Upper lobe of left lung (tissue), 6 donors: ENCODE results near the gene OR6S1. TPM values are rescaled to one million over a fixed set of nuclear protein-coding genes. Genes with fewer than 3 reads are reported as not detected.

Experiments
- ATAC-seq, 2 donors: fragments of 200-7000 bp; cut with Tn5 transposase; one replicate each; pipeline ENCODE4 v1.9.1; 2022; ENCODE audit warnings: mild to moderate bottlenecking in 2 of 2, moderate library complexity in 2 of 2; ENCODE audit not compliant: low FRiP score in 2 of 2
- DNase-seq, 2 donors: peaks; one replicate each; pipeline ENCODE4 v3.0.0-alpha.2; 2019 to 2020
- H3K27ac ChIP-seq, 4 donors: fragments of 200-600 bp; sonication (generic); one replicate each; pipeline ENCODE4 v1.5.1; 2016 to 2019
- H3K27me3 ChIP-seq, 4 donors: fragments of 200-600 bp; sonication (generic); one replicate each; pipeline ENCODE4 v1.5.1; 2017 to 2019
- H3K36me3 ChIP-seq, 4 donors: fragments of 200-600 bp; sonication (generic); one replicate each; pipeline ENCODE4 v1.5.1; 2016 to 2019
- H3K4me1 ChIP-seq, 4 donors: fragments of 200-600 bp; sonication (generic); one replicate each; pipeline ENCODE4 v1.5.1; 2018 to 2019
- H3K4me3 ChIP-seq, 4 donors: fragments of 200-600 bp; sonication (generic); one replicate each; pipeline ENCODE4 v1.5.1; 2017 to 2019; ENCODE audit warnings: mild to moderate bottlenecking in 2 of 4, moderate library complexity in 1 of 4
- H3K9me3 ChIP-seq, 4 donors: fragments of 200-600 bp; sonication (generic); one replicate each; pipeline ENCODE4 v1.5.1; 2018 to 2019
- CTCF ChIP-seq, 6 experiments: fragments of 450-650 bp in 4 of 6; fragments of 200-600 bp in 2 of 6; sonication (generic) in 2 of 6; IDR thresholded peaks; one replicate each; pipeline ENCODE4 v1.5.1; 2016 to 2019; ENCODE audit warnings: antibody characterized with exemption in 6 of 6
- EP300 ChIP-seq, 4 donors: sonication (generic); formaldehyde crosslinking; IDR thresholded peaks; one replicate each; pipeline ENCODE4 v1.5.1; 2017; ENCODE audit warnings: antibody characterized with exemption in 4 of 4, control low read depth in 2 of 4
- POLR2A ChIP-seq, 4 donors: fragments of 450-650 bp; IDR thresholded peaks; one replicate each; pipeline ENCODE4 v1.5.1; 2016 to 2017; ENCODE audit warnings: antibody characterized with exemption in 4 of 4, mild to moderate bottlenecking in 2 of 4
- POLR2AphosphoS5 ChIP-seq, 2 donors: sonication (generic); formaldehyde crosslinking; IDR thresholded peaks; one replicate each; pipeline ENCODE4 v1.5.1; 2017; ENCODE audit warnings: antibody characterized with exemption in 2 of 2
- WGBS, 2 donors: methylation state at CpG; one replicate each; pipeline ENCODE4 v1.1.5; 2017 to 2018; 5-methylcytosine and 5-hydroxymethylcytosine counted together
- total RNA-seq, 6 donors: library from RNA; depleted of rRNA in 4 of 6; stranded (reverse); fragments of >200 nt in 4 of 6; gene quantifications; one replicate each; pipeline versions ENCODE4 v1.1.0 to v1.2.1, GENCODE V29; 2016 to 2021
- donor health status: DM: no; HTN: no; CAD: no; lungs with moderate emphysema.
- donor health status: DM: no; HTN: yes; CAD: no; lungs with severe emphysema.

OR6S1 gene
- total RNA-seq, 6 donors from 2014 or later: not detected

GRCh38 chr14:20682435-20683124, 41.1 kb upstream of the OR6S1 start:
- no peaks in the 10 kb centered on the region for H3K9me3 ChIP-seq
- H3K27me3 ChIP-seq: no peaks in the 10 kb centered on the region
- WGBS, 2 donors: 0% methylated on average over 31 of the region's 40 CpGs; no CpG with 5 or more reads in 1 of the 2 donors
- H3K36me3 ChIP-seq: no peaks in the 10 kb centered on the region
- peaks cover 29 to 54% (median 40%) of the 10 kb centered on the region in 4 donors for H3K4me1 ChIP-seq
- ATAC-seq: peak; percentile 91 to 94
- DNase-seq: peak; percentile 91 to 94
- TF ChIP-seq POLR2A (IDR thresholded peaks at IDR 0.05): peak; percentile 69 to 96 (median 92)
- peak in 1 of 4 donors; percentile 48 for TF ChIP-seq EP300 (IDR thresholded peaks at IDR 0.05)
- TF ChIP-seq CTCF (IDR thresholded peaks at IDR 0.05): peak in 1 of 6 experiments; percentile 12
- peak; percentile 97 to 98 for TF ChIP-seq POLR2AphosphoS5 (IDR thresholded peaks at IDR 0.05)
- H3K27ac ChIP-seq: peak overlapping the region; percentile 98 to 100 (median 99)
- H3K4me3 ChIP-seq: peak overlapping the region; percentile 65 to 81 (median 79)

- peaks cover 26 to 49% (median 35%) of the 10 kb centered on the region in 4 donors for H3K4me1 ChIP-seq
- TF ChIP-seq POLR2AphosphoS5 (IDR thresholded peaks at IDR 0.05): no peak
- peak in 1 of 6 experiments; percentile 17 for TF ChIP-seq CTCF (IDR thresholded peaks at IDR 0.05)
- no peaks in the 10 kb centered on the region for H3K9me3 ChIP-seq
- H3K4me3 ChIP-seq: peak overlapping the region; percentile 22 to 81 (median 72)
- ATAC-seq (no peak), DNase-seq (no peak)
- H3K27me3 ChIP-seq: no peaks in the 10 kb centered on the region
- no peaks in the 10 kb centered on the region for H3K36me3 ChIP-seq
- 2% methylated on average over 8 to 11 of the region's 11 CpGs for WGBS, 2 donors
- peak overlapping the region; percentile 98 to 100 (median 99) for H3K27ac ChIP-seq
Measured at GRCh38 chr14:20682127-20682434, 40.6 kb upstream of the OR6S1 start.

- no peaks in the 10 kb centered on the region for H3K27me3 ChIP-seq
- H3K27ac ChIP-seq: peak overlapping the region; percentile 98 to 100 (median 99)
- H3K36me3 ChIP-seq: no peaks in the 10 kb centered on the region
- WGBS, 2 donors: 1% methylated on average over 24 to 25 of the region's 25 CpGs
- H3K4me3 ChIP-seq: peak overlapping the region; percentile 22 to 81 (median 72)
- DNase-seq (peak; percentile 82 to 86), ATAC-seq (peak; percentile 52 to 70)
- H3K9me3 ChIP-seq: no peaks in the 10 kb centered on the region
- H3K4me1 ChIP-seq: peaks cover 24 to 43% (median 31%) of the 10 kb centered on the region in 4 donors
- TF ChIP-seq EP300 (IDR thresholded peaks at IDR 0.05) (no peak), POLR2A (IDR thresholded peaks at IDR 0.05) (no peak), CTCF (IDR thresholded peaks at IDR 0.05) (no peak), POLR2AphosphoS5 (IDR thresholded peaks at IDR 0.05) (no peak)
Measured at GRCh38 chr14:20681348-20682126, 40.0 kb upstream of the OR6S1 start.

GRCh38 chr14:20680843-20681347, 39.4 kb upstream of the OR6S1 start:
- H3K27me3 ChIP-seq: no peaks in the 10 kb centered on the region
- no peaks in the 10 kb centered on the region for H3K36me3 ChIP-seq
- ATAC-seq: no peak
- H3K4me3 ChIP-seq: peak overlapping the region; percentile 18 to 81 (median 72)
- no peak for TF ChIP-seq POLR2AphosphoS5 (IDR thresholded peaks at IDR 0.05)
- no peak for TF ChIP-seq CTCF (IDR thresholded peaks at IDR 0.05)
- no peak for TF ChIP-seq EP300 (IDR thresholded peaks at IDR 0.05)
- TF ChIP-seq POLR2A (IDR thresholded peaks at IDR 0.05): no peak
- H3K9me3 ChIP-seq: no peaks in the 10 kb centered on the region
- peak overlapping the region; percentile 98 to 100 (median 99) for H3K27ac ChIP-seq
- WGBS, 2 donors: 12 to 20% methylated on average over 7 of the region's 7 CpGs
- DNase-seq: peak in 1 of 2 donors; percentile 73
- H3K4me1 ChIP-seq: peaks cover 18 to 37% (median 28%) of the 10 kb centered on the region in 4 donors
